C1 segment of cervical spinal cord (tissue), 14 donors: ENCODE data around the gene CCDC102A.

Experiments used
- DNase-seq, 14 donors: peaks; one replicate each; lab custom pipeline; 2025; lab: John Stamatoyannopoulos, UW

The CCDC102A gene

DNA sequence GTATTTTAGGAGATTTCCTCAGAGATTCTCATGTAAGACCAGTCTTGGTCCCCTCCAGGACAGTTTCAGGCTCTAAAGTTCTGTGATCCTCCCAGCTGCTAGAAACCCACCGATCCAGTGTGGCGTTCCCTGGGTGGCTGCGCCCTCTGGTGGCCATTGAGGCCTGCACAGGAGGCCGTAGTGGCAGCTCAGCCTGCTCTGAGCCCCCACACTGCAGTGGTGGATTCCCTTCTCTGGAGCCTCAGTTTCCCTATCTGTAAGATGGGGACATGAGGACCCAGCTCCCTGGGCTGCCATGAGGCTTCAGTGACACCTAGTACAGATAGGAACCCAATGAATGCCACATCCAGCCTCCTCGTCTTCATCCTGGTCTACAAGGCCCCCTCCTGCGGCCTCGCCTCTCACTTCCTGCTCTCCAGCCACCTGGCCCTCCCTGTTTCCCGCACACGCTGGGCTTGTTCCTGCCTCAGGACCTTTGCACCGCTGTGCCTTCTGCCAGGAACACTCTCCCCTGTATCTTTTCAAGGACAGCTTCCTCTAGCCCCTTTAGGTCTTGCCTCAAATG, 16.5 kb downstream of the CCDC102A start:
- DNase-seq, result peak in 12 of 14 donors; percentile 7 to 72 (median 30)

DNA sequence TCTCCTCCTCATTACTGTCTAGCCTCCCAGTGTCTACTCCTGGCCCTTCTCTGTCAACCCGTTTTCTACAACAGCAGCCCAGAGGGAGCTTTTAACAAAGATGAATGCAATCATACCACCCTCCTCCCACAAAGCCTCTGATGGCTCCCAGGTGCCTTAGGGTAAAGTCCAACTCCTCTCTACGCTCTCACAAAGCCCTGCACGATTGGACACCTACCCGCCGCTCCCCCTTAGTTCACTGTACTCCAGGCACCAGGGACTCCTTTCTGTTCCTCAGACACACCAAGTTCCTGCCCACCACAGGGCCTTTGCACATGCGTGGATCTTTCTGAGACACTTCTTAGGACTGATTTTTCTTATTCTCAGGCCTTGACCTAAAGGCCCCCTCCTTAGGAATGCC, 17.4 kb downstream of the CCDC102A start:
- no peak for DNase-seq

DNA sequence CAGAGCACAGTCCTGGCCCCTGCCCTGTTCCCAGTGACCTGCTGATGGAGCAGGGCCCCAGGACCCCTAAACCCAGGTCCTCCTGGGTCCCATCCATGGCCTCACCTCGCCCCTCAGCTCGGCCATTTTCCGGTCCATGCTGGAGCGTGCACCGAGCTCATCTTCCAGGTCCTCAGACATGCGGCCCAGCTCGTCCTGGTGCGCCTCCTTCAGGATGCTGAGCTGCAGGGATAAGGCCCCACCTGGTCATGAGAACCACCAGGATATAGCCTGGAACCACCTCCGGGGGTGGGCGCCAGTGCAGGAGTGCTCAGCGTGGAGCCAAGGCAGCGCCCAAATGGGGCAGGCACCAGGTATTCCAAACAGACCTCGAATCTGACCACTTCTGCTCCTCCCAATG, 17.9 kb downstream of the CCDC102A start:
- DNase-seq, result no peak

DNA sequence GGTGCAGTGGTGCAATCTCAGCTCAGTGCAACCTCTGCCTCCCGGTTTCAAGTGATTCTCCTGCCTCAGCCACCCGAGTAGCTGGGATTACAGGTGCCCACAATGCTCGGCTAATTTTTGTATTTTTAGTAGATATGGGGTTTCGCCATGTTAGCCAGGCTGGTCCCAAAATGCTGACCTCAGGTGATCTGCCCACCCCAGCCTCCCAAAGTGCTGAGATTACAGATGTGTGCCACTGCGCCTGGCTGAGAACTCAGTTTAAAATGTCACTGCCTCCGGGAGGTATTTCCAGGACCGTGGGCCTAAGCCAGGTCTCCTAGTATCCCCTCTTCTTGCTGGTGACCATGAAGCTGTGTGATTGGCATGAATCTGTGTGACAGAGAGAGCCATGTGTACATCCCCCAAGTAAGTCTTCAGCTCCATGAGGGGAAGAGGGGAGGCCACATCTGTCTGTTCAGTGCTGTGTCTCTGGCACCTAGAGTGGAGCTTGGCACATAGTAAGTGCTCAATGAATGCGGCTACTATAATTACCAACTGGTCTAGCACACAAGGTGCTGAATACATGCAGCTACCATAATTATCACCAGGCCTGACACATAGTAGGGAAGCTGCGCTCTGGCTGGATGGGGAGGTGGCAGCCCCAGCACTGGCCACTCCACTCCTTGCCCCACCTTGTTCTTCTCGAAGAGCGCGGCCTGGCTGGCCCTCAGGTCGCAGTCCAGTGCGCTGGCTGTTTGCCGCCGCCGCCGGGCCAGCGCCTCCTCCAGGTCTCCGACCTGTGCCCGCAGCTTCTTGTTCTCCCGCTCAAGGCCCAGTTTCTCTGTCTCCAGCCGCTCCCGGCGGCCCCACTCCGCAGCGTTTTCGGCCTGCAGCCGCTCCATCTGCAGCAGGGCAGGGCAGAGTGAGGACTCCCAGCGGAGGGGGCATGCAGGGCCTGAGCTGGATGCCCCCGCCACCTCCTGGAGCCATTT, 18.7 kb downstream of the CCDC102A start:
- no peak for DNase-seq

DNA sequence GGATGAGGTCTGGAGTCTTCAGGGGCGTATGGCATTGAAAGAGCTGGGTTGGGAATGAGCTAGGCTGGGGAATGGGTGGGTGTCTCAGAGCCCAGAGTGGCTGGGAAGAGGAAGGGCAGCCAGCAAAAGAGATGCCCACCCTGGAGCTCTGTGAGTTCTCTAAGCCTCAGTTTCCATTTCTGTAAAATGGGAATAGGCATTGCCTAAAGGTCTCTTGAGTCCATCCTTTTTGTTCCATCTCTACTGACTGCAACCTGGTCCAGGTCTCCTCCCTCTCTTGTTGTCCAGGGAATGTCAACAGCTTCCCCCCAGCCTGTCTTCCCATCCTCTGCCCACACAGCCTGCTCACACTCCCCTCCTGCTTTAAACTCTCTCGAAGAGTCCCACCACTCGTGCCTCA, 19.6 kb downstream of the CCDC102A start:
- DNase-seq, result no peak

DNA sequence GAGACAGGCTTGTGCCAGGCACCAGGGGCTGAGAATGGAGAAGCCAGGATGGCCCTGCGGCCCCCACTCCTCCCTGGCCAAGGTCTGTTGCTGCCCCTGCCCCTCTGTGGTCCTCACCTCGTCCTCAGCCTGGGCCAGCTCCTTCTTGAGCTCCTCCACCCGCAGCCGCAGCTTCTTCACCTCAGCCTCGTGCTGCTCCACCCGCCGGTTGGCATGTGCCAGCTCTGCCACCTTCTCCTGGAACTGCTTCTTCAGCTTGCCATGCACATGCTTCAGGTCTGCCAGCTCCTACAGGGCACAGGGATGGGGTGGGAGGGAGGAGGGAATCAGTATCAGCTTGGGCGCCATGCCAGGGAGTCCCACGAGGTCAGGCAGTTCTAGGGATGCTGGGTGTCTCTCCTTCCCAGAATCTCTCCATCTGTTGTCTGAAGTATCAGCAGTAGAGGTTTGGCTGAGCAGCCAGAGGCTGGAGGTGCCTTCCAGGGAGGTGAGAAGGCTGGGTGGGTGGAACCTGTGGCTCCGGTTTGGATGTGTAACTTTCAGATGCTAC, 20.1 kb downstream of the CCDC102A start:
- no peak for DNase-seq

DNA sequence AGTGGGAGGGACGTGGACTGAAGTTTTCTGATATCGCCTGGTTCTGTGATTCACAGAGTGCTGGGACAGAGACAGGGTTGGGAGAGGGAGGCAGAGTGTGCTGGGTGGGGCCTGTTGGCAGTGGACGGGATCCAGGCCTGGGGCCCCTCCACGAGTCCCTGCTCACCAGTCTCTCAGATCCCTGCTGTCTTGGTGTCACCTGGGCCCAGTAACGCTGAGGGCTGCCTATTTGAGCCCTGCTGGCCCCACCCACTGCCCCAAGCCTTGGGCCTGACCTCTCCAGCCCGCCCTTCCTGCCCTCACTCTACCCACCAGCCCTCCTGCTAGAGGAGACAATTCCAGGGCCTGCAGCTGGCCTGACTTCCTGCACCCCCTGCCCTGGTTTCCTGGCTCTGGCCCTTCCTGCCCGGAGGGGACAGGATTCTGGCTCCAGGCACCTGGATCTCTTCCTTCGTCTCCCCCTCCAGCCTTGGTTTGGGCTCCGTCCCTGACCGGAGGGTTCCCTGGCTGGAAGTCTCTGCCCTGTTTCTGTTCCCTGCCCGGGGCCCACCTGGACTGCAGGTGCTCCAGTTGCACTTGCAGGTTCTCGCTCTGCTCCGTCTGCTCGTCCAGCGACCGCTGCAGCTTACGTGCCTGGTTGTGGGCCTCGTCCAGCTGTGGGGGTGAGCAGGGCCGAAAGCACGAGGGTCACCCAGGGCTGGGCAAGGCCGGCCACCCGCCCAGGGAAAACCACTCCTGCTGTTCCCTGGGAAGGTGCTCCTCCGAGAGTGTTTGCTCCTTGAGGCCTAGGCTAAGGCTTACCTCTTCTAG, 21.4 kb downstream of the CCDC102A start:
- no peak for DNase-seq

DNA sequence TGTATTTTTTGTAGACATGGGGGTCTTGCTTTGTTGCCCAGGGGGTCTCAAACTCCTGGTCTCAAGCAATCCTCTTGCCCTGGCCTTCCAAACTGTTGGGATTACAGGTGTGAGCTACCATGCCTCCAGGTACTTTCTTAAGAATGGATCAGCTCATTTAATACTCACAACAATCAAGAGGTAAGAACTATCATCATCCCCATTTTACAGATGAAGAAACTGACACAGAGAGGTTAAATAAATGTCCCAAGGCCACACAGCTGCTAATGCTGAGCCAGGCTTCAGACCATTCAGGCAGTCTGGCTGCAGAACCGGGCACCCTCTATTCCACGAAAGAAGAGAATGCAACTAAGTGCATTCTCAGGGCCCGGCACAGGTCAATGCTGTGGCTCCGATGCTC, 22.0 kb downstream of the CCDC102A start:
- no peak for DNase-seq

DNA sequence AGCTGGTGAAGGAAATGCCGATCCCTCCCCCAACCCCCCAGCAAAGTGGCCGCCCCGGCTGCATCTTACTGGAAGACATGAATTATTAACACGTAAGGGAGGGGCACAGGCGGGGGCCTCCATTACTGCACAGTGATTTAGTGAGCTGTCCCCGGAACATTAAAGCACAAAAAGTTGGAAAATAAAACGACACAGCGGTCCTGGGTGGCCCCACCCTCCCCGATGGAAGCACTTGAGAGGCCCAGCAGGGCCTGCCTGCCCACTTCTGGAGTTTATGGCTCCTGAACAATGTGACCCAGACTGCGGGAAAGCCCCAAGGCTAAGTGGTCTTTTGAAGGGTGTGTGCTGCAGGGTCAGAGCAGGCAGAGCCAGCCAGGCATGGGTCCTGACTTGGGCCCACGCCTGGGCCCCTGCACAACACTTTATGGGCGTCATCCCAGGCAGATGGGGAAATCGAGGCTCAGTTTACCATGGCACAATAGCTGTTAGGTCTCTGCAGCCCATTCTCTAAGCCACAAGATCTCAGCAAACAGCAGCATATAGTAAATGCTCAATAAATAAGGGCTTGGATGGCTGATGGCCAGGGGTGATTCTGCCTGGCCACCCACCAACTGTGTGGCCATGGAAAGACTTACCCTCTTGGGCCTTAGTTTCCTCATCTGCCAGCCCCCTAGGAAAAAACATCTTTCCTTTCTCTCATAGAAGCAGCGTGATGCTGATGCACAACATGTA, 22.8 kb downstream of the CCDC102A start:
- DNase-seq, result no peak

DNA sequence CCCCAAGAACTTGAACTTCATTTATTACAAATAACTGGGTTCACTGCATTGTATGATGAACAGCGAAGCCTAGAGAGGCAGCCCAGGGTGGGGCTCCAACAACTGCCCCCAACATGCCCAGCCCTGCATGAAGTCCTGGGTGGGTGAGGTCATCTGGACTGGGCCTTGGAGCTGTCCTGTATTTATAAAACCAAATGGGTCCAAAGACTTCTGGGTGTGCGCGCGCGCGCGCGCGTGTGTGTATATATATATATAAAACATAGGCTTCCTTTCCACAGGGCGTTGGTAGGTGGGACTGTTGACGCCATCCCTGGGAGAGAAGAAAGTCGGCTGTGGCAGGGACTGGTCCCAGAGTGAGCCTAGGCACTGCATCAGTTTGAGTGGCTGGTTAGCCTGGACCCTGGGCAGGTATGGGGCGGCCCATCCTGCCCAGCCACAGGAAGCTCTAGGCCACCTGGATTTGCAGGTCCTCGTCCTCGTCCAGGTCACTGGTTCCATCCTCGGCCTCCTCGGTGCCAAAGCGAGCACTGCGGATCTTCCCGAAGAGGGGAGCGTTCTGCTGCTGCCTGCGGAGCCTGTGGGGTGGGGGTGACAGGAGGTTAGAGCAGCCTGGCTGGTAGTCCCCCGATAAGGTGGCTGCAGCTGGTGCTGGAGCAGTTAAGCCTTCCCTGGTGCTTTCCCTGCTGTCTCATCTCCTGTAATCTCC, 23.9 kb downstream of the CCDC102A start:
- DNase-seq, result no peak

DNA sequence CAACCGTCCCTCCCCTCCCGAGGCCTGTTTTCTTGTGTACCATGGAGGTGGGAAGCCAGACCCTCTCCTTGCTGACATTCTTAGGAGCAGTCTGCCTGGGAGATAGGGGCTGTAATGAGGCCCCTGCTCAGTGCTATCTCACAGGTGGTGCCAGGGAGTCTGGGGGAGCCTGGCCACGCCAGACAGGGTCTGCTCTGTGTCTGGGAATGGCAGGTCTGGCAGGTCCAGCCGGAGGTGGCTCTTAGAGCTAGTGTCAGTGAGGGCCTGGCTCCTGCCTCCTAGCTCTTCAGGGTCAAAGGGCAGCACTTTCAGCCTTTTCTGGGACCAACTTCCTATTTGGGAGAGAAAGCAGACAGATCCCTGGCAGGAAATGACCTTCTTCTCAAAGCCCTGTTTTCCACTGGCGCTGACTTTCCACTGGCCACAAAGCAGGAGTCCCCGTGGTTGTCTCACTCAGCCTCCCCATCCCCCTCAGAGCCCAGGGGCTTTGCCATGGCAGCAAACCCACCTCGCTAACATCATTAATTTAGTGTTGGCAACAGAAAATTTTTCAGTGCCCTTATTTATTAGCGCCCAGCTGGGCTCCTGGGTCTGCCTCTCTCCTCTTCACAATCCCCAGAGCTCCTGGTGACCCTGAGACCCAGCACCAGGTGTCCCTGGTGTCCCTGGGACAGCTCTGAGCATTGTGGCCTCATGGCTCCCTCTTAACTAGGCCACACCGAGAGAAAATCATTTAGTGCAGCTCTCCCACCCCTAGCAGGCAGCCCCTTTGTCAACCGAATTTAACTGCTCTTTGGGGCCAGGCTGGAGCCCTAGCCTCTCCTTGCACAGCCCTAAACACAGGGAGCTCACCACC, 26.1 kb downstream of the CCDC102A start:
- DNase-seq, result no peak

DNA sequence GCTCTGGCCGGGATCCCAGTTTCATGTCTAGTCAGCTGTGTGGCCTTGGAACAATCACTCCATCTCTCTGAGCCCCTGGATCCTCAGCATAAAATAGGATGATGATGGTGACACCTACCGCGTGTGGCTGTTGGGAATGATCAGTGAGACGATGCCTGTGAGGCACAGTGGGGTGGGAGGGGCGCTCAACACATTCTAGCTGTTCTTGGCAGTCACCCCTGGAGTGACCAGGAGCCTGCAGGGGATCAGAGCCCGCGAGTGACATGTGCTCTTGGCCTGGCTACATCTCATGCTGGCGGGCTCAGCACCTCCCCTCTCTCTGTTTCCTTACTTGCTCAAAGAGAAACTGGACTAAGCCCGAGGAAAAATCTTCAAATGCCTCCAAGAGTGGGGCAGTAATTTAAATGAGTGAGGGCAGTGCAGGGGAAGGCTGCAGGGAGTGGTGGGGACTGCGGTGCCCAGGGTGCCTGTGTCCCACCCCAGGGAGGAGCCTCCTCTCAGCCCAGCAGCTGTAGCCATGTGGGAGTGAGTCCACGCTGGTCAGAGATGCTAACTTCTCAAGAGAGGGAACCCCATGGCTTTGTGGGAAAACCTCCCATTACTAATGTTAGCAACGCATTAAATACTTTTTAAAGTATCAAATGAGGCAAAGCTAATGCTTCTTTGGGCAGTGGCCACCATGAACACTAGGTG, 27.0 kb downstream of the CCDC102A start:
- no peak for DNase-seq

DNA sequence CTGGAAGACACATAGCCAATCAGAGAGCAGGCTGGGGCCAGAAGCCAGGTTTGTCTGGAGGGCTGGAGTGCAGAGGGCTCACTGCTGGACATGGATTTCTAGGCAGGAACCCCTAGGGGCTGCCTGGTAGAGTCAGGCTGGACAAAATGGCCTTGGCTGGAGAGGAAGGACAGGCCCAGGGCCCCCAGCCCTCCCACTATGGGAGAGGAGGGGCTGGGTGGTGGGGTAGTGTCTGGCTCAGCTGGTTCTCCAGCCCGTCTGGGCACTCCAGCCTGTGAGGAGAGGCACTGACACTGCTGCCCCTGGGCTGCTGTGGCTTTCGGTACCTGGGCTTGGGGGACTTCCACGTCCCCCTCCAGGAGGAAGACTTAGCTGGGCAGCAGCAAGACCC, 28.3 kb downstream of the CCDC102A start:
- DNase-seq, result no peak

DNA sequence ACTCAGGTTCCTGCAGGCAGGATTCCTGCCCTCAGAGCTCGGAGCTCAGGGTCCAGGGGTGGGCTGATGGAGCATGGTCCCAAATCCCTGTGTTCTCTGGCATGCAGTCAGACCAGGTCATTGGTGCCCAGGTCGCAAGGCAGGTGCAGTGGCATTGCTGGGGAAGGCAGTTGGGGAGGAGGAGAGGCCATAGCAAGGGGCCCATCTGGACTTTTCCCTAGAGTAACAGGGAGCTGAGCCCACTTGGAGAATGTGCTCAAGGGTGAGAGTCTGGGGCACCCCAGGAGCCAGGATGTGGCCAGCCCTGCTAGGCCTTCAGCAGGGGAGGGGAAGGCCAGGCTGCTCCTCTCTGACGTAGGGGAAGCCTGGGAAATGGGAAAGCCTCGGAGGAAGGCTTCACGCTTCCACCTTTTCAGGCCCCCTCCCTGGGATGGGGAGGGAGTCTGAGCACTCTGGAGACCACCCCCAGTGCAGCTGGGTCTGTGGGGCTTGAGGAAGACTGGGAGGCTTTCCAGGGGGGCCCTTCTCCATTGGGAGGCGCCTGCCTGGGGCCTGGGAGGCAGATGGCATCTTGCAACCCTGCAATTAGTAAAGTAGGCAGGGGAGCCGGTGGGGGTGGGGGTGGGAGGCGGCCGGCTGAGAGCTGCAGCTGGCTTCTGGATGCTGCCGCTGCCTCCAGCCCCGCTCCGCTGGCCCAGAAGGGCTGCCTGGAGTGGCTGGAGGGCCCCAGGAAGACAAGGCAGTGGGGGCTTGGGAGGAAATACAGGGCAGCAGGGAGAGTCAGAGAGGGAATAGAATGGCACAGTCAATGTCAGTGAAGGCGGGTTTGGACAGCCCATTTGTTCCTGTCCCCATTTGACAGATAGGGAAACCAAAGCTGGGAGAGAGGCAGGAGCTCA, 29.0 kb downstream of the CCDC102A start:
- no peak for DNase-seq

DNA sequence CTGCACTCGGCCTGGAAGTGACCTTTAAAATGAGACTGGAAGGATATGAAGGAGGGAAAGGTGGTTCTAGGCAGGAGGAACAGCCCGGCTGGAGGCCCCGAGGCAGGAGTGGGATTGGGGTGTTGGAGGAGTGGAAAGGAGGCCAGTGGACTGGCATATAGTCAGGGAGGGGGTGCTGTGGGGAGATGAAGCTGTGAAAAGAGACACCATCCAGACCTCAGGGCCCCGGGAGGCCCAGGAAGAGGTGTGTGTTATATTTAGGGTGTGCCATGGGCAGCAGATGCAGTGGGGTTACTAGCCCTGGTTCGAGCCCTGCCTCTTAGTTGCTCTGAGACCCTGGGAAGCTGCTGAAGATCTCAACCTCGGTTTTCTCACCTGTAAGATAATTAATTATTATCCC, 31.2 kb downstream of the CCDC102A start:
- DNase-seq, result no peak

DNA sequence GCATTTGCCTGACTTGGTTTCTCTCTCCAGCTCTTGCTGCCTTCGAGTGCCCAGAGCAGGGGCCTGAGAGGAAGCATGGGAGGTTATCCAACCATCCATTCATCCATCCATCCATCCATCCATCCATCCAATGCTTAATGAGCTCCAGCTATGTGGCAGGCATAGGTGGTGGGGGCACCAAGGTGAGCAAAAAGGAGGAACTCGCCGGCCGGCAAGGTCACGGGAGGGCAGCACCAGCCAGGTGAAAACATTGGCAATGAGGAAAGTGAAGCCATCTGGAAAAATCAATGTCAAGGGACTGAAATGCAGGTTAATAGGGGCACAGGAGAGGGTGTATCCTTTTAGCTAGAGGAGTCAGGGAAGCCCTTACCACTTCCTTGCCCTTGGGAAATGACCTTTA, 31.9 kb downstream of the CCDC102A start:
- DNase-seq, result no peak

DNA sequence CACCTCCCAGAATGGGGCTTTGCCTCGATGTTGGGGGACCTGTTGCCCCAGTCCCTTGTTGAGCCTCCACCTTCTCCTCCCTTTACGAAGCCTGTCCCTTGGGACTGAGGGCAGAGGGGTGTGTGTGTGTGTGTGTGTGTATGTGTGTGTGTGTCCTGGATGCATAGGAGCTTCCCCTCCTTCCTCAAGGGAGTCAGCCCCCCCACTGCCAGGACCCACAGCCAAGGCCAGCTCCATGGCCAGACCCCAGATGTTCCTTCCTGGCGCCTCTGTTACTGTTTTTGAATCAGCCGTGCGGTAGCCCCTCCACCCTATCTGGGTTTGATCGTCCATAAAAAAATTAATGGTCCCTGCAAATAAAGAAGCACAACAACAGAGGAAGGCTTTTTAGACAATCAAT, 32.4 kb downstream of the CCDC102A start:
- DNase-seq, result no peak

DNA sequence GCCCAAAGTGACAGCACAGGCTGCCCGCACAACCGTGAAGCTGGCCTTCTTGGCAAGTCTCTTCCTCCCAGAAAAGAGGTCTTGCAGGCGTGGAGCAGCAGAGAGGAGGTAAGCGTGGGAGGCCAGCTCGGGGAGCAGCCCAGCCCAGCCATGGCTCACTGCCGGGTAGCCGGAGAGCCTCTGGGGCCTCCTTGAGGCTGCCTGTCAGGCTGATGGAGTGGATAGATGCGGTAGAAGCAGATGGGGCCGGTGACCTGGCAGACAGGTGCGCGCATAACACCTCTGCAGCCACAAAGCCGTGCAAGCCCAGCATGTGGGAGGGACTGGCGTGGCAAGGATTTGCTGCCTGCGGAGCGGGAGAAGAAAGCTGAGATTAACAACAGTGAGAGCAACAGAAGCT, 33.0 kb downstream of the CCDC102A start:
- DNase-seq, result peak in 1 of 14 donors; percentile 39
